ENCODE measurements around the gene TECTA.
"Not testable (repeated sequence)": the region's sequence is repeated elsewhere in the genome, so short reads cannot be mapped to it uniquely, and the experiment has no call there.

Gene TECTA

GRCh38 chr11:121129362-121130340 is 28.6 kb downstream of the TECTA start:
- no peak for DNase-seq

- no peak for DNase-seq
Measured at GRCh38 chr11:121131656-121132055, 30.6 kb downstream of the TECTA start.

GRCh38 chr11:121132211-121132976 is 31.4 kb downstream of the TECTA start:
- no peak for DNase-seq

GRCh38 chr11:121134741-121135312 is 33.8 kb downstream of the TECTA start:
- no peak for DNase-seq

- no peak for DNase-seq
Measured at GRCh38 chr11:121137005-121137404, 36.0 kb downstream of the TECTA start.

GRCh38 chr11:121138259-121138658 is 37.2 kb downstream of the TECTA start:
- no peak for DNase-seq

GRCh38 chr11:121140369-121140768 is 39.3 kb downstream of the TECTA start:
- DNase-seq, result no peak

- no peak for DNase-seq
Measured at GRCh38 chr11:121141066-121141465, 40.0 kb downstream of the TECTA start.

- DNase-seq, result no peak
Measured at GRCh38 chr11:121143921-121144320, 42.9 kb downstream of the TECTA start.

GRCh38 chr11:121144723-121145122 is 43.7 kb downstream of the TECTA start:
- no peak for DNase-seq

GRCh38 chr11:121145826-121146225 is 44.8 kb downstream of the TECTA start:
- no peak for DNase-seq

- no peak for DNase-seq
Measured at GRCh38 chr11:121149116-121149515, 48.1 kb downstream of the TECTA start.

GRCh38 chr11:121151207-121151688 is 50.2 kb downstream of the TECTA start:
- no peak for DNase-seq

GRCh38 chr11:121152764-121153163 is 51.7 kb downstream of the TECTA start:
- DNase-seq, result no peak

GRCh38 chr11:121153472-121153871 is 52.4 kb downstream of the TECTA start:
- no peak for DNase-seq

GRCh38 chr11:121154486-121155314 is 53.7 kb downstream of the TECTA start:
- no peak for DNase-seq

GRCh38 chr11:121157756-121158155 is 56.7 kb downstream of the TECTA start:
- DNase-seq, result no peak

- no peak for DNase-seq
Measured at GRCh38 chr11:121159741-121160140, 58.7 kb downstream of the TECTA start.

GRCh38 chr11:121161349-121161917 is 60.4 kb downstream of the TECTA start:
- DNase-seq, result no peak

- DNase-seq, result no peak
Measured at GRCh38 chr11:121163658-121164308, 62.7 kb downstream of the TECTA start.

GRCh38 chr11:121177629-121178028 is 76.6 kb downstream of the TECTA start:
- DNase-seq, result not testable (repeated sequence)
